WTC11 (cell line): ENCODE data around the gene CUTA. TPM values are rescaled to one million over a fixed set of nuclear protein-coding genes. Genes with fewer than 3 reads are reported as not detected.

ENCODE experiments used
- ATAC-seq: fragments of 200-7000 bp; cut with Tn5 transposase; 2 replicates; pipeline ENCODE4 v1.10.0; 2021; ENCODE audit warnings: mild to moderate bottlenecking, moderate library complexity
- CTCF ChIA-PET: fragments of 300-600 bp; sonication (Branson Sonifier 250); formaldehyde crosslinking; loops from one replicate; lab custom pipeline; 2021; ENCODE audit warnings: antibody characterized with exemption; lab: Charles Lee
- POLR2A ChIA-PET: fragments of 350-600 bp; sonication (Branson Sonifier 250); formaldehyde crosslinking; loops from one replicate; lab custom pipeline; 2021; ENCODE audit warnings: antibody characterized with exemption; lab: Charles Lee
- DNase-seq: peaks from one replicate; pipeline ENCODE4 v3.0.0; 2021; ENCODE audit warnings: low spot score
- H3K27ac Mint-ChIP-seq: 2 replicates; pipeline ENCODE4 v1.8.0; 2021; ENCODE audit warnings: mixed read lengths
- H3K27me3 Mint-ChIP-seq: 2 replicates; pipeline ENCODE4 v1.8.0; 2021; ENCODE audit warnings: low read depth, mild to moderate bottlenecking, moderate library complexity, mixed read lengths
- H3K36me3 Mint-ChIP-seq: 2 replicates; pipeline ENCODE4 v1.8.0; 2021; ENCODE audit warnings: mixed read lengths
- H3K4me1 Mint-ChIP-seq: 2 replicates; pipeline ENCODE4 v1.8.0; 2022; ENCODE audit warnings: mixed read lengths
- H3K4me3 Mint-ChIP-seq: 2 replicates; pipeline ENCODE4 v1.8.0; 2021; ENCODE audit warnings: mild to moderate bottlenecking, moderate library complexity, mixed read lengths
- H3K9me3 Mint-ChIP-seq: 2 replicates; pipeline ENCODE4 v1.8.0; 2021; ENCODE audit warnings: mixed read lengths
- CREB1 ChIP-seq: sonication (generic); formaldehyde crosslinking; IDR thresholded peaks from 2 replicates; pipeline ENCODE4 v1.8.0; 2023; ENCODE audit warnings: mild to moderate bottlenecking, missing genetic modification reagents
- CREM ChIP-seq: sonication (generic); formaldehyde crosslinking; IDR thresholded peaks from 2 replicates; pipeline ENCODE4 v1.8.1; 2022; ENCODE audit warnings: mild to moderate bottlenecking, missing genetic modification reagents, moderate library complexity
- E2F4 ChIP-seq: sonication (generic); formaldehyde crosslinking; IDR thresholded peaks from 2 replicates; pipeline ENCODE4 v1.8.1; 2022; ENCODE audit warnings: low read depth, mild to moderate bottlenecking, moderate library complexity, missing genetic modification reagents, borderline replicate concordance
- GTF2I ChIP-seq: fragments of 250-450 bp; sonication (Bioruptor Pico); conservative IDR thresholded peaks from 2 replicates; pipeline ENCODE4 v1.4.0; 2021; ENCODE audit warnings: mild to moderate bottlenecking
- IRF1 ChIP-seq: sonication (generic); formaldehyde crosslinking; IDR thresholded peaks from 2 replicates; pipeline ENCODE4 v1.8.0; 2023; ENCODE audit warnings: missing genetic modification reagents
- IRF2 ChIP-seq: sonication (generic); formaldehyde crosslinking; IDR thresholded peaks from 2 replicates; pipeline ENCODE4 v1.8.0; 2022; ENCODE audit warnings: low read depth, missing genetic modification reagents, borderline replicate concordance
- MLX ChIP-seq: sonication (generic); formaldehyde crosslinking; IDR thresholded peaks from 2 replicates; pipeline ENCODE4 v1.8.1; 2023; ENCODE audit warnings: mild to moderate bottlenecking, missing genetic modification reagents, moderate library complexity
- NFYB ChIP-seq: sonication (generic); formaldehyde crosslinking; conservative IDR thresholded peaks from 2 replicates; pipeline ENCODE4 v1.8.0; 2022; ENCODE audit warnings: low read depth, missing genetic modification reagents
- OVOL2 ChIP-seq: fragments of 250-450 bp; sonication (Bioruptor Pico); IDR thresholded peaks from 2 replicates; pipeline ENCODE4 v1.9.0; 2021; ENCODE audit warnings: mild to moderate bottlenecking, borderline replicate concordance
- PRRX2 ChIP-seq: fragments of 250-450 bp; sonication (Bioruptor Pico); IDR thresholded peaks from 2 replicates; pipeline ENCODE4 v1.8.0; 2021; ENCODE audit warnings: mild to moderate bottlenecking
- SOX15 ChIP-seq: fragments of 250-450 bp; sonication (Bioruptor Pico); IDR thresholded peaks from 2 replicates; pipeline ENCODE4 v1.9.0; 2021; ENCODE audit warnings: mild to moderate bottlenecking
- TEAD4 ChIP-seq: sonication (generic); formaldehyde crosslinking; IDR thresholded peaks from 2 replicates; pipeline ENCODE4 v1.8.0; 2022; ENCODE audit warnings: mild to moderate bottlenecking, missing genetic modification reagents
- ZBTB21 ChIP-seq: sonication (generic); formaldehyde crosslinking; IDR thresholded peaks from 2 replicates; pipeline ENCODE4 v1.8.1; 2023; ENCODE audit warnings: mild to moderate bottlenecking, missing genetic modification reagents, borderline replicate concordance
- ZMAT4 ChIP-seq: fragments of 250-450 bp; sonication (Bioruptor Pico); IDR thresholded peaks from 2 replicates; pipeline ENCODE4 v1.9.0; 2021; ENCODE audit warnings: mild to moderate bottlenecking
- ZNF232 ChIP-seq: sonication (generic); formaldehyde crosslinking; IDR thresholded peaks from 2 replicates; pipeline ENCODE4 v1.8.0; 2022; ENCODE audit warnings: mild to moderate bottlenecking, missing genetic modification reagents
- ZNF263 ChIP-seq: sonication (generic); formaldehyde crosslinking; IDR thresholded peaks from 2 replicates; pipeline ENCODE4 v1.8.1; 2022; ENCODE audit warnings: low read depth, mild to moderate bottlenecking, moderate library complexity, missing genetic modification reagents
- ZNF416 ChIP-seq: fragments of 250-450 bp; sonication (Bioruptor Pico); IDR thresholded peaks from 2 replicates; pipeline ENCODE4 v1.9.0; 2021; ENCODE audit warnings: mild to moderate bottlenecking, inconsistent platforms
- ZNF423 ChIP-seq: fragments of 250-450 bp; sonication (Bioruptor Pico); IDR thresholded peaks from 2 replicates; pipeline ENCODE4 v2.1.2; 2022; ENCODE audit warnings: mild to moderate bottlenecking, moderate library complexity
- ZNF425 ChIP-seq: fragments of 250-450 bp; sonication (Bioruptor Pico); conservative IDR thresholded peaks from 2 replicates; pipeline ENCODE4 v1.9.0; 2021; ENCODE audit warnings: mild to moderate bottlenecking
- total RNA-seq: library from RNA; stranded (reverse); gene quantifications from 3 replicates; pipeline ENCODE4 v1.2.3, GENCODE V29; 2021

The CUTA gene
- total RNA-seq, 1 experiment from 2014 or later = 247 TPM

GRCh38 chr6:33456156-33456555 is 38.2 kb upstream of the CUTA start:
- Mint-ChIP-seq H3K27ac (no peak overlapping the region), H3K36me3 (peaks cover 19% of the 10 kb centered on the region), H3K4me3 (peak overlapping the region; percentile 92), H3K9me3 (0 out of 2 replicates have a peak, but pooled peaks cover 3% of the 10 kb centered on the region), H3K27me3 (peaks cover 14% of the 10 kb centered on the region), H3K4me1 (peaks cover 17% of the 10 kb centered on the region)
- ATAC-seq = no peak
- ChIA-PET POLR2A (no interaction called here), CTCF (interaction anchor here (2.8 kb wide), 1 partner anchor 123 kb away, joined by 14 read pairs; the partner anchor contains the start of gene BAK1)
- TF ChIP-seq IRF2 (CRISPR knock-in tag) (no peak), ZNF416 (CRISPR knock-in tag) (no peak), MLX (CRISPR knock-in tag) (no peak), ZBTB21 (no peak), IRF1 (CRISPR knock-in tag) (no peak), ZNF423 (CRISPR knock-in tag) (no peak), CREM (CRISPR knock-in tag) (no peak), CREB1 (CRISPR knock-in tag) (no peak), ZNF425 (CRISPR knock-in tag) (no peak), OVOL2 (no peak), ZNF263 (CRISPR knock-in tag) (no peak), TEAD4 (no peak), SOX15 (CRISPR knock-in tag) (no peak), ZMAT4 (CRISPR knock-in tag) (no peak)
- no peak for DNase-seq

GRCh38 chr6:33455051-33455450 is 37.1 kb upstream of the CUTA start:
- Mint-ChIP-seq H3K4me3 (peak overlapping the region; percentile 92), H3K36me3 (peaks cover 19% of the 10 kb centered on the region), H3K4me1 (peaks cover 17% of the 10 kb centered on the region), H3K9me3 (0 out of 2 replicates have a peak, but pooled peaks cover 3% of the 10 kb centered on the region), H3K27ac (peak overlapping the region; percentile 72; the same call in 1 of the 2 replicates), H3K27me3 (peaks cover 12% of the 10 kb centered on the region)
- DNase-seq (no peak), ATAC-seq (no peak)
- ChIA-PET POLR2A (interaction anchor here (0.7 to 1.8 kb wide), 4 partner anchors 18 to 36 kb away, joined by 3 to 26 read pairs (median 4); partner anchors contain the start of gene CUTA), CTCF (interaction anchor here (0.9 to 2.8 kb wide), 8 partner anchors 15 to 330 kb away, joined by 3 to 14 read pairs (median 7); partner anchors contain the start of genes B3GALT4, BAK1 and CUTA)
- TF ChIP-seq ZNF232 (CRISPR knock-in tag) = no peak
- no peak for TF ChIP-seq IRF1 (CRISPR knock-in tag)
- TF ChIP-seq CREM (CRISPR knock-in tag) = no peak
- TF ChIP-seq E2F4 (CRISPR knock-in tag) = no peak
- no peak for TF ChIP-seq NFYB (CRISPR knock-in tag)
- no peak for TF ChIP-seq PRRX2
- TF ChIP-seq GTF2I (CRISPR knock-in tag) = no peak
